KMS-11 (cell line): ENCODE measurements around the gene BRD2.

Experiments used
- H2AFZ ChIP-seq: fragments of 200-600 bp; sonication (generic); 2 replicates; pipeline ENCODE4 v1.6.1; 2016; ENCODE audit warnings: antibody characterized with exemption, mixed run types, low read depth
- H3K27ac ChIP-seq: fragments of 200-600 bp; sonication (generic); 2 replicates; pipeline ENCODE4 v1.6.1; 2016; ENCODE audit warnings: mild to moderate bottlenecking, mixed run types
- H3K27me3 ChIP-seq: fragments of 200-600 bp; sonication (generic); 2 replicates; pipeline ENCODE4 v1.6.1; 2017; ENCODE audit warnings: mild to moderate bottlenecking, low read depth, mixed run types, moderate library complexity; ENCODE audit not compliant: insufficient read depth
- H3K36me3 ChIP-seq: fragments of 200-600 bp; sonication (generic); 2 replicates; pipeline ENCODE4 v1.6.1; 2017; ENCODE audit warnings: mild to moderate bottlenecking, mixed run types; ENCODE audit not compliant: insufficient read depth
- H3K4me1 ChIP-seq: fragments of 200-600 bp; sonication (generic); 2 replicates; pipeline ENCODE4 v1.6.1; 2016; ENCODE audit warnings: mild to moderate bottlenecking, low read depth, mixed run types; ENCODE audit not compliant: poor library complexity, severe bottlenecking
- H3K4me2 ChIP-seq: fragments of 200-600 bp; sonication (generic); 2 replicates; pipeline ENCODE4 v1.7.0; 2016; ENCODE audit warnings: mild to moderate bottlenecking, mixed run types
- H3K4me3 ChIP-seq: fragments of 200-600 bp; sonication (generic); IDR thresholded peaks from 2 replicates; pipeline ENCODE4 v1.6.1; 2017; ENCODE audit warnings: low read depth, low read length, mixed read lengths; ENCODE audit not compliant: insufficient read depth
- H3K79me2 ChIP-seq: fragments of 200-600 bp; sonication (generic); 2 replicates; pipeline ENCODE4 v1.6.1; 2016; ENCODE audit warnings: low read depth, mixed run types; ENCODE audit not compliant: insufficient read depth
- H3K9ac ChIP-seq: fragments of 200-600 bp; sonication (generic); 2 replicates; pipeline ENCODE4 v1.6.1; 2016; ENCODE audit warnings: mild to moderate bottlenecking, mixed run types
- H4K20me1 ChIP-seq: fragments of 200-600 bp; sonication (generic); 2 replicates; pipeline ENCODE4 v1.6.1; 2016; ENCODE audit warnings: mild to moderate bottlenecking, mixed run types; ENCODE audit not compliant: insufficient read depth
- CTCF ChIP-seq: fragments of 200-600 bp; sonication (generic); conservative IDR thresholded peaks from 2 replicates; pipeline ENCODE4 v1.6.1; 2017; ENCODE audit warnings: low read depth, mild to moderate bottlenecking, antibody characterized with exemption, low read length, moderate library complexity, mixed read lengths

Gene BRD2

GRCh38 chr6:32954986-32955802 lies 13.2 kb upstream of the BRD2 start:
- peak; percentile 72 for TF ChIP-seq CTCF
- Histone ChIP-seq H3K27ac (no peak overlapping the region), H3K36me3 (no peaks in the 10 kb centered on the region), H3K9ac (no peak overlapping the region), H3K79me2 (no peaks in the 10 kb centered on the region; the same call in 1 of the 2 replicates), H3K4me2 (peak overlapping the region; percentile 6; the same call in 1 of the 2 replicates), H2AFZ (no peak overlapping the region), H3K4me3 (no peak overlapping the region), H3K27me3 (no peaks in the 10 kb centered on the region), H3K4me1 (peaks cover 28% of the 10 kb centered on the region), H4K20me1 (no peaks in the 10 kb centered on the region)

GRCh38 chr6:32956176-32956575 lies 12.2 kb upstream of the BRD2 start:
- Histone ChIP-seq H3K36me3 (no peaks in the 10 kb centered on the region), H3K79me2 (no peaks in the 10 kb centered on the region; the same call in 1 of the 2 replicates), H3K4me1 (peaks cover 28% of the 10 kb centered on the region), H4K20me1 (no peaks in the 10 kb centered on the region), H3K4me2 (no peak overlapping the region), H2AFZ (no peak overlapping the region), H3K4me3 (no peak overlapping the region), H3K27me3 (no peaks in the 10 kb centered on the region), H3K27ac (no peak overlapping the region), H3K9ac (no peak overlapping the region)
- TF ChIP-seq CTCF: no peak

GRCh38 chr6:32960563-32960962 lies 7.8 kb upstream of the BRD2 start:
- H3K4me3 ChIP-seq: no peak overlapping the region
- no peaks in the 10 kb centered on the region for H3K27me3 ChIP-seq
- no peak overlapping the region for H3K9ac ChIP-seq
- no peak overlapping the region for H3K27ac ChIP-seq
- H3K79me2 ChIP-seq: no peaks in the 10 kb centered on the region
- TF ChIP-seq CTCF: no peak
- H3K4me1 ChIP-seq: peaks cover 10% of the 10 kb centered on the region
- H3K36me3 ChIP-seq: no peaks in the 10 kb centered on the region
- no peak overlapping the region for H2AFZ ChIP-seq
- H3K4me2 ChIP-seq: no peak overlapping the region
- no peaks in the 10 kb centered on the region for H4K20me1 ChIP-seq

GRCh38 chr6:32962213-32962826 lies 6.1 kb upstream of the BRD2 start:
- no peak overlapping the region for H3K27ac ChIP-seq
- H3K4me1 ChIP-seq: peaks cover 23% of the 10 kb centered on the region
- H2AFZ ChIP-seq: no peak overlapping the region
- no peak for TF ChIP-seq CTCF
- no peak overlapping the region for H3K4me2 ChIP-seq
- H3K36me3 ChIP-seq: no peaks in the 10 kb centered on the region
- no peaks in the 10 kb centered on the region for H3K27me3 ChIP-seq
- no peak overlapping the region for H3K4me3 ChIP-seq
- no peaks in the 10 kb centered on the region for H4K20me1 ChIP-seq
- no peaks in the 10 kb centered on the region; the same call in 1 of the 2 replicates for H3K79me2 ChIP-seq
- H3K9ac ChIP-seq: no peak overlapping the region
